ENCODE results near the gene GRID1.

GRCh38 chr10:86113983-86114382, 252.6 kb downstream of the GRID1 start:
- no peak for TF ChIP-seq CTCF (IDR thresholded peaks at IDR 0.05; ENCODE audit: low read length)
- no peak for TF ChIP-seq EZH2 (IDR thresholded peaks at IDR 0.05; ENCODE audit: borderline replicate concordance, low read length)
